GM12891 (cell line): ENCODE data around the gene GOLGA8Q.
"Not testable (repeated sequence)": the region's sequence is repeated elsewhere in the genome, so short reads cannot be mapped to it uniquely, and the experiment has no call there.

Experiments used
- POLR2A ChIP-seq: IDR thresholded peaks from 2 replicates; pipeline ENCODE4 v1.6.1; 2011; ENCODE audit warnings: low read depth, low read length, control low read depth
- POLR2AphosphoS5 ChIP-seq: IDR thresholded peaks from 2 replicates; pipeline ENCODE4 v1.6.1; 2011; ENCODE audit warnings: low read depth, low read length, control low read depth
- TAF1 ChIP-seq: IDR thresholded peaks from 2 replicates; pipeline ENCODE4 v1.6.1; 2011; ENCODE audit warnings: low read depth, low read length, control low read depth

DNA sequence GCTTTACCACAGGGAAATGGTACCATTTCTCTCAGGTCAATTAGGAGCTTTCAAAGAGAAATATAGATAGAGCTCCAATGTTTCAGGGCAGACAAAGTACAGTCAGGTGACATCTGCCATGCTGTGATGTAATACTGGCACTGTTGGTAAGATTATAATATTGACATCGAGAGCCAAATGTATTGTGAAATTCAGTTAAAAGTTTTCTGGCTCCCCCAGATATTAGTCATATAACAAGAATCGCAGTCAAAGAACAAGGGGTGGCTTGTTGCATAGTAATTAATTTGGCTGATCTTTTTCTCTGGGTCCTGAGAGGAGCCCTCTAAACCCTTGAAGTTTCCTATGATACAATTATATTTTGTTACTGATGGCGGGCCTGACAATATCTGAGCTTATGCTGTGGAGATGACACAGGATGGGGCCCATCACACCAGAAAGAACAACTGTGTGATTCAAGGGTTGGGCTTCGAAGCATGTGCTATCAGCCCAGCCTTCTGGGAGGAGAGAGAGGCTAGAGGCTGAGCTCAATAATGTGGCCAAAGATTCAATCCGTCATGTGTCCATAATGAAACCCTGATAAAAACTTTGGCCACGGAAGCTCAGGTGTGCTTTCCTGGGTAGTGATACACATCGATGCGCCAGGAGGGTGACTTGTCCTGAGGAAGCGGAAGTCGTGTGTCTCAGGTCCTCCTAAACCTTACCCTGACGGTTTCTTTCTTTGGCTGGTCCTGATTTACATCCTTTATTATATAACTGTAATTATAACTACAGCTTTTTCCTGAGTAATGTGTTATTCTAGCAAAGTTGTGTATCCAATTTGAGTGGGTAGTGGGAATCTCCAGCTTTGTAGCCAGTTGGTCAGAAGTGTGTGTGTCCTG lies 48.7 kb upstream of the GOLGA8Q start:
- TF ChIP-seq POLR2A, TAF1, POLR2AphosphoS5: not testable (repeated sequence)
